Gastrocnemius medialis (tissue), 4 donors: ENCODE measurements around the gene CSTB. TPM values are rescaled to one million over a fixed set of nuclear protein-coding genes. Genes with fewer than 3 reads are reported as not detected.
A peak's percentile ranks its signal among the peaks of the same experiment; 100 is the strongest.

Source experiments
- ATAC-seq, 2 donors: fragments of 150-250 bp; one replicate each; pipeline ENCODE4 v1.9.1; 2016
- DNase-seq, 2 donors: peaks; one replicate each; pipeline ENCODE4 v3.0.0-alpha.2; 2019
- H3K27ac ChIP-seq, 4 donors: fragments of 200-600 bp; sonication (generic); 1 replicate in 1 of 4; 2 replicates in 3 of 4; pipeline ENCODE4 v1.5.1; 2016 to 2018; ENCODE audit warnings: mild to moderate bottlenecking in 2 of 4, moderate library complexity in 1 of 4
- H3K27me3 ChIP-seq, 3 donors: fragments of 200-600 bp; sonication (generic) in 2 of 3; 1 replicate in 1 of 3; 2 replicates in 2 of 3; pipeline versions ENCODE4 v1.5.1 to v1.6.0; 2016 to 2019; ENCODE audit warnings: mild to moderate bottlenecking in 1 of 3, moderate library complexity in 1 of 3
- H3K36me3 ChIP-seq, 2 donors: fragments of 200-600 bp; sonication (generic) in 1 of 2; one replicate each; pipeline ENCODE4 v1.5.1; 2017 to 2018
- H3K4me1 ChIP-seq, 2 donors: fragments of 200-600 bp; sonication (generic) in 1 of 2; one replicate each; pipeline ENCODE4 v1.5.1; 2016 to 2017; ENCODE audit warnings: mild to moderate bottlenecking in 2 of 2
- H3K4me3 ChIP-seq, 4 donors: fragments of 200-600 bp; sonication (generic) in 3 of 4; 1 replicate in 1 of 4; 2 replicates in 3 of 4; pipeline ENCODE4 v1.5.1; 2016 to 2019; ENCODE audit warnings: mild to moderate bottlenecking in 2 of 4
- H3K9me3 ChIP-seq, 3 donors: fragments of 200-600 bp; sonication (generic) in 2 of 3; 1 replicate in 1 of 3; 2 replicates in 2 of 3; pipeline ENCODE4 v1.5.1; 2016 to 2019
- CTCF ChIP-seq, 5 experiments: fragments of 450-650 bp in 3 of 5; fragments of 200-600 bp in 2 of 5; sonication (generic) in 2 of 5; IDR thresholded peaks in 4 of 5; conservative IDR thresholded peaks in 1 of 5; 1 replicate in 4 of 5; 2 replicates in 1 of 5; pipeline ENCODE4 v1.5.1; 2016 to 2019; ENCODE audit warnings: antibody characterized with exemption in 5 of 5, mild to moderate bottlenecking in 3 of 5, moderate library complexity in 3 of 5
- POLR2A ChIP-seq, 2 donors: fragments of 450-650 bp; IDR thresholded peaks; one replicate each; pipeline ENCODE4 v1.6.1; 2017; ENCODE audit warnings: antibody characterized with exemption in 2 of 2, mild to moderate bottlenecking in 2 of 2, moderate library complexity in 2 of 2
- in situ Hi-C, 4 donors: fragments of 200-750 bp; cut with MboI; loops; one replicate each; pipeline versions ENCODE4 v1.15.0 to v1.8.0; 2017; ENCODE audit warnings: low sequenced_read_pairs in 4 of 4
- intact Hi-C: fragments of 100-400 bp; cut with DNase I; formaldehyde crosslinking; loops from one replicate; pipeline ENCODE4 v1.15.1; 2023; ENCODE audit warnings: low total_unique reads
- total RNA-seq, 4 donors: library from RNA; depleted of rRNA; stranded (reverse); fragments of >200 nt; gene quantifications; one replicate each; pipeline versions ENCODE4 v1.1.0 to v1.2.3, GENCODE V29; 2016

Gene CSTB
- total RNA-seq, 4 donors from 2014 or later, result 1.3 to 5.9 (median 5.2) TPM

GRCh38 chr21:43794311-43794710 lies 18.2 kb upstream of the CSTB start:
- no peaks in the 10 kb centered on the region for H3K9me3 ChIP-seq
- H3K27ac ChIP-seq, result no peak overlapping the region
- H3K27me3 ChIP-seq, result no peaks in the 10 kb centered on the region
- in situ Hi-C loops, result no loop called here
- intact Hi-C loops, result no loop called here
- H3K4me3 ChIP-seq, result no peak overlapping the region
- peaks cover 8 to 13% of the 10 kb centered on the region in 2 donors for H3K4me1 ChIP-seq
- DNase-seq (no peak), ATAC-seq (no peak)
- TF ChIP-seq POLR2A (IDR thresholded peaks at IDR 0.05) (no peak), CTCF (IDR thresholded peaks at IDR 0.05 in 4 of 5, conservative IDR thresholded peaks at IDR 0.05 in 1 of 5) (no peak)
- peaks cover 0 to 79% of the 10 kb centered on the region in 2 donors for H3K36me3 ChIP-seq

- intact Hi-C loops (no loop called here), in situ Hi-C loops (no loop called here)
- no peak for DNase-seq
These were observed 17.1 kb upstream of the CSTB start for GRCh38 chr21:43793243-43793642.

GRCh38 chr21:43792406-43792805 lies 16.3 kb upstream of the CSTB start:
- Histone ChIP-seq H3K27ac (no peak overlapping the region), H3K27me3 (no peaks in the 10 kb centered on the region), H3K36me3 (peaks cover 0 to 60% of the 10 kb centered on the region in 2 donors), H3K9me3 (no peaks in the 10 kb centered on the region), H3K4me3 (no peak overlapping the region), H3K4me1 (peaks cover 8 to 13% of the 10 kb centered on the region in 2 donors)
- TF ChIP-seq CTCF (IDR thresholded peaks at IDR 0.05 in 4 of 5, conservative IDR thresholded peaks at IDR 0.05 in 1 of 5), result no peak
- no peak for TF ChIP-seq POLR2A (IDR thresholded peaks at IDR 0.05)
- DNase-seq (no peak), ATAC-seq (no peak)
- in situ Hi-C loops (no loop called here), intact Hi-C loops (no loop called here)

More at GRCh38 chr21:43793243-43793642, 17.1 kb upstream of the CSTB start:
- no peak overlapping the region for H3K4me3 ChIP-seq
- peaks cover 8 to 13% of the 10 kb centered on the region in 2 donors for H3K4me1 ChIP-seq
- peaks cover 0 to 68% of the 10 kb centered on the region in 2 donors for H3K36me3 ChIP-seq
- no peak for ATAC-seq
- H3K9me3 ChIP-seq, result no peaks in the 10 kb centered on the region
- H3K27ac ChIP-seq, result no peak overlapping the region
- H3K27me3 ChIP-seq, result no peaks in the 10 kb centered on the region
- no peak for TF ChIP-seq POLR2A (IDR thresholded peaks at IDR 0.05)
- no peak for TF ChIP-seq CTCF (IDR thresholded peaks at IDR 0.05 in 4 of 5, conservative IDR thresholded peaks at IDR 0.05 in 1 of 5)

- Histone ChIP-seq H3K9me3 (no peaks in the 10 kb centered on the region), H3K27ac (peak overlapping the region; percentile 90 to 96 (median 92)), H3K4me3 (peak overlapping the region; percentile 70 to 78 (median 74)), H3K27me3 (no peaks in the 10 kb centered on the region), H3K36me3 (peaks cover 0 to 36% of the 10 kb centered on the region in 2 donors), H3K4me1 (peaks cover 8 to 13% of the 10 kb centered on the region in 2 donors)
- ATAC-seq (no peak), DNase-seq (no peak)
- intact Hi-C loops (no loop called here), in situ Hi-C loops (no loop called here)
- TF ChIP-seq CTCF (IDR thresholded peaks at IDR 0.05 in 4 of 5, conservative IDR thresholded peaks at IDR 0.05 in 1 of 5) (no peak), POLR2A (IDR thresholded peaks at IDR 0.05) (no peak)
These were observed 14.0 kb upstream of the CSTB start for GRCh38 chr21:43790010-43790524.
